ENCODE measurements around the gene KDM4B.
"Not testable (repeated sequence)": the region's sequence is repeated elsewhere in the genome, so short reads cannot be mapped to it uniquely, and the experiment has no call there.

KDM4B gene

DNA sequence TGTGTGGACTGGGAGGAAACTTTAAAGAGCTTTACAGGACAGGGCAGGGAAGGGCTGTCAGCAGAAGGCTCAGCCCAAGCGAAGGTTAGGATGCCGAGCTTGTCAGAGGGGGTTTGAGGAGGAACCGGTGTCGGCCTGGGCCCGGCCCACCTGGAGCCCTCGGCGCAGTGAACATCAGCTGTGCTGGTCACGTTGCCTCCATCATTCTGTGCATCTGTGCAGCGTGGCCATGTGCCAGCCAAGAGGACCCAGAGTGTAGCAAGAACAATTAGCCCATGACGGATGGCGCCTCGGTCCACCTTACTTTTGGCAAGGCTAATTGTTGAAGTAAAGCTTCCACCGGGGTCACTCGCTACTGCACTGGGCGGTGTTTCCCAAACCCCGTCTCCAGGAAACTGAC lies 210.3 kb downstream of the KDM4B start:
- DNase-seq (ENCODE audit: low read depth): no peak

DNA sequence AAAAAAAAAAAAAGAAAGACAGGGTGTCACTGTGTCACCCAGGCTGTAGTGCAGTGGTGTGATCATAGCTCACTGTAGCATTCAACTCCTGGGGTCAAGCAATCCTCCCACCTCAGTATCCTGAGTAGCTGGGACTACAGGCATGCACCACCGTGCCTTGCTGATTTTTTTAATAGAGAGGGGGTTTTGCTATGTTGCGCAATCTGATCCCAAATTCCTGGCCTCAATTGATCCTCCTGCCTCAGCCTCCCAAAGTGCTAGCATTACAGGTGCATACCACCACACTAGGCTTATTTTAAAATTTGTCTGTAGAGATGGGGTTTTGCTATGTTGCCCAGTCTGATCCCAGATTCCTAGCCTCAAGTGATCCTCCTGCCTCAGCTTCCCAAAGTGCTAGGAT lies 212.4 kb downstream of the KDM4B start:
- no peak for DNase-seq (ENCODE audit: low read depth)

DNA sequence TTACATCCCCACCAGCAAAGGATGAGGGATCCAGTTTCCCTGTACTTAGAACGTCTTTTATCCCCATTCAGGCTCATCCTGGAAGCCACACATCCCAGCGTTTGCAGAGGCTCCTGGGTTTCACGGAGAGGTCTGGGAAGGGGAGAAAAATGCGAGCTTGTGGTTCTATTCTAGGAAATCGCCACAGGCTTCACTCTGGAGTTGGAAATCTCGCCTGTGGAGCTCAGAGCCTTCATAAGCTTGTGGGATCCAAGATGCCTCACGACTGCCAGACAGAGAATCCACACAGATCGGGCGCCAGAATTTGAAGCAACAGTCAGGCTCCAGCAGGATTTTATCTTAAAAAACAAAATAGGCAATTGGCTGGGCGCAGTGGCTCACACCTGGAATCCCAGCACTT lies 213.8 kb downstream of the KDM4B start:
- no peak for DNase-seq (ENCODE audit: low read depth)

DNA sequence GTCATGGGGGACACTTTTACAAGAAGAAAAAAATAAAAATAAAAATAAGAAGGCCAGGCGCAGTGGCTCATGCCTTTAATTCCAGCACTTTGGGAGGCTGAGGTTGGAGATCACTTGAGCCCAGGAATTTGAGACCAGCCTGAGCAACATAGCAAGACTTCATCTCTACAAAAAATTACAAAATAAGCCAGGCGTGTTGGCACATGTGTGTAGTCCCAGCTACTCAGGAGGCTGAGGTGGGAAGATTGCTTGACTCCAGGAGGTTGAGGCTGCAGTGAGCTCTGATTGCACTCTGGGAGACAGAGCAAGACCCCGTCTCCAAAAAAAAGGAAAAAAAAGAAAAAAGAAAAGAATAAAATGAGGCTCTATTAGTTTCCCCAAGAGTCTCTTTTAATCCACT lies 214.7 kb downstream of the KDM4B start:
- no peak for DNase-seq (ENCODE audit: low read depth)

DNA sequence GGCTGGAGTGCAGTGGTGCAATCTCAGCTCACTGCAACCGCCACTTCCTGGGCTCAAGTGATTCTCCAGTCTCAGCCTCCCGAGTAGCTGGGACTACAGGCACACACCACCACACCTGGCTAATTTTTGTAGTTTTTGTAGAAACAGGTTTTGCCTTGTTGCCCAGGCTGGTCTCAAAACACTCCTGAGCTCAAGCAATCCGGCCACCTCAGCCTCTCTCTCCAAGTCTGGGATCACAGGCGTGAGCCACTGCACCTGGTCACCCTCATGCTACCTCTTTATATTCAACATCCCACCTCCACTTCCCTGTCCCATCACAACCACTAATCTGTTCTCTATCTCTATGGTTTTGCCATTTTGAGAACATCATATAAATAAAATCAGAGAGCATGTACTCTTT lies 216.0 kb downstream of the KDM4B start:
- no peak for DNase-seq (ENCODE audit: low read depth)

DNA sequence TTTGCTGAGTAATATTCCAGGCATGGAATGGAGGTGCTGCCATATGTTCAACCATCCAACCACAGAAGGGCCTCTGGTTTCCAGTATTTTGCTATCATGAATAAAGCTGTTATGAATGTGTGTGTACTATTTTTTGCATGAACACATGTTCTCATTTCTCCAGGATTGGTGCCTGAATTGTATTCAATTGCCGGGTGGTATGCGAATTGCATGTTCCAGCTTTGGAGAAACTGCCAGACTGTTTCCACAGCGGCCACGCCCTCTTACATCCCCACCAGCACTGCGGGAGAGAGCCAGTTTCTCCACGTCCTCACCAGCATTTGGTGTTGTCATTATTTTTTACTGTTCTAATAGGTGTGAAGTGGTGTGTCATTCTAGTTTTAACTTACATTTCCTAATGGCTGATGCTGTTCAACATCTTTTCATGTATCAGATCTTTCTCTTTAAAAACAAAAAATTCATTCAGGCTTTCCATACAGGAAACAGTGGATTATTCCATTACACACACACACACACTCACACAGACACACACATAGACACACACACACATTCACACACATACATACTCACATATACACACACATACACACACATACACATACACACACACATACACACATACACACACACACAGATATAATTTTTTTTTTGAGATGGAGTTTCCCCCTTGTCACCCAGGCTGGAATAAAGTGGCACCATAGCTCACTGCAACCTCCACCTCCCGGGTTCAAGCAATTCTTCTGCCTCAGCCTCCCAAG lies 217.6 kb downstream of the KDM4B start:
- DNase-seq (ENCODE audit: low read depth): peak; percentile 85

DNA sequence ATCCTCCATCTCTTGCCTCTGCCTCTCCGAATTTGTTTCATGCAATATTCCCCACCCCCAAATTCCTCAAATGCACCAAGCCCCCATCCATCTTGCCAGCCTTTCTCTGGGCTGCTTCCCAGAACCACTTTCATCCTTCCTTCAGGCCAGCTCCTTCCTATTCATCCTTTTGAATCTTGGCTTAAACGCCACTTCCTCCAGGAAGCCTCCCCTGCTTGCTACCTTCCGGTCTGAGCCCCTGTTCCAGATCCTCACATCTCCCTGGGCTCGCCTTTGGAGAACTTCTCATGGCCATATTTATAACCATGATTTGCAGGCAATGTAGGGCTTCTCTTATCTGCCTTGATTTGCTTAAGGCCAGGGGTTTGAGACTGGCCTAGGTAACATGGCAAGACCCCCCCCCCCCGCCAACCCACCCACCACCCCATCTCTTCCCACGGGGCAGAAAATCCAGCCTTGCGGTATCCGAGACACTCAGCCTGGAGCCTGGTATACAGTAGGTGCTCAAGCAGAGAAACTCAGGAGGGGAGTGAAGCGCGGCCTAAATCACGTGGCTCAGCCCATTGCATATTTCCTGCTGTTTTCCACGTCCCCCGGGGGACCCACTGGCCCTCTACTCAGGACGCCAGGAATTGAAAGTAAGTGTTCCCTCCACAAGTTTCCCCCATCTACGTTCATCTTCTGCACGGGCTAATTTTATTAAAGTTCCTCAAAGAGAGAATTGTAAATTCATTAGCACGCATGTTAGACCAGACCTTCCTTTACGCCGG lies 219.8 kb downstream of the KDM4B start:
- DNase-seq (ENCODE audit: low read depth): no peak

DNA sequence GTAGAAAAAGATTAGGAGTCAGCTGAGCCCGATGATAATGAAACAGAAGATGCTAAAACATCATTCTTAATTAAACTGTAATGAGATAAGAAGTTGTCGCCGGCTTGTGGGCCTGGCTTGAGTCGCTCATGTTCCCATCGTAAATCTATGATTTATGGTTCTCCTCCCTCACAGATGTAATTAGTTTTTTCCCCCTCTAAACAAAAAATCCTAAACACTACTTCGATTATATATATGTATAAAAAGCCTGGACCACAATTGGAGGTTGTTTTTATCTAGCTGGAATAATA lies 220.3 kb downstream of the KDM4B start:
- DNase-seq (ENCODE audit: low read depth): no peak

DNA sequence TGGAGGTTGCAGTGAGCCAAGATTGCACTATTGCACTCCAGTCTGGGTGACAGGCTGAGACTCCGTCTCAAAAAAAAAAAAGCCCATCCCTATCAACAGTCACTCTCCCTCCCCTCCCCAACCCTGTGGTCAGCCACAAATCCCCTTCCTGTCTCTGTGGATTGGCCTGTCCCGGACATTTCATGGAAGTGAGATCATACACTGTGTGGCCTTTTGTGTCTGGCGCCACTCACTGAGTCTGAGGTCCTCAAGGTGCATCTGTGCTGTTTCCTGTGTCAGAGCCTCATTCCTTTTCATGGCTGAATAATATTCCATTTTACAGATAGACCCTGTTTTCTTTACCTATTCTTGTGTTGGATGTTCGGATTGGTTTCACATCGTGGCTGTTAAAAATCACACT lies 222.2 kb downstream of the KDM4B start:
- DNase-seq (ENCODE audit: low read depth): no peak

DNA sequence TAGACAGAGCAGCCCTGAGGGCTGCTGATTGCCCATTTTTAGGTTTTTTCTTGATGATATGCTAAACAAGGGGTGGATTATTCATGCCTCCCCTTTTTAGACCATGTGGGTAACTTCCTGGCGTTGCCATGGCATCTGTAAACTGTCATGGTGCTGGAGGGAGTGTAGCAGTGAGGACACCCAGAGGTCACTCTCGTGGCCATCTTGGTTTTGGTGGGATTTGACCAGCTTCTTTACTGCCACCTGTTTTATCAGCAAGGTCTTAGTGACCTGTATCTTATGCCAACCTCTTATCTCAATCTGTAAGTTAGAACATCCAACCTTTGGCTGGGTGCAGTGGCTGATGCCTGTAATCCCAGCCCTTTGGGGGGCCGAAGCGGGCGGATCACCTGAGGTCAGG lies 223.7 kb downstream of the KDM4B start:
- DNase-seq (ENCODE audit: low read depth): no peak

DNA sequence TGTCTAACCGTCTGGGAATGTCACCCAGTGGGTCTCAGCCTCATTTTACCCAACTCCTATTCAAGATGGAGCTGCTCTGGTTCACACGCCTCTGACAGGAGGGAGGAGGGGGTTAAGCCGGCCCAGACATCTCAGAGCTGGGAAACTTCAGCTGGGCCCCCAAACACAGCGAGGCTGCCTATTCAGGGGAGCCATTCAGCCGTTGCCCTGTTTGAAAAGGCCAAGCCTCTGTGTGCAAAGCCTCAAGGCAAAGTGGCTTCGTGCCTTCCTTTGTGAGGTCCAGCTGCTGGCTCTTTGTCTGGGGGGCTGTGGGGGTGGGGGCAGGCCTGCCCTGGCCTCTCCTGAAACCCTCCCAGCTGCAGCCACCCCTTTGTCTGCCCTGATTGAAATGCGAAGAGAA lies 224.3 kb downstream of the KDM4B start:
- no peak for DNase-seq (ENCODE audit: low read depth)

DNA sequence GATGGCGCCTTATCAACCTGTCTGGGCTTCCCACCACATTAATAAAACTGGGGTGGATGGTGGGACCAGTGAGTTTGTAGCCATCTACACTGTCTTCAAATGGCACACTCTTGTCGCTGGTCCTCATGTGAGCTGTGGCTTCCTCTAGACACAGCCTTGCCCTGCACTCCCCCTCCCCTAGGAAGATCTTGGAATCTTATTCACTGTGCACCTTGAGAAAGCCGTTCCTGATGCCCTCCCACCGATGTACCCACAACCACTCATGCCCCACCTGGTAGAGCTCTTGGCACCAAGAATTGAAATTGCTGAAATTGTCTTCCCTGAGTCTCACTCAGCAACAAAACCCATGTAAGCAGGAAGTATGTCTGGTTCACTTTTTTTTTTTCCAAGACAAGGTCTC lies 225.7 kb downstream of the KDM4B start:
- DNase-seq (ENCODE audit: low read depth): no peak

DNA sequence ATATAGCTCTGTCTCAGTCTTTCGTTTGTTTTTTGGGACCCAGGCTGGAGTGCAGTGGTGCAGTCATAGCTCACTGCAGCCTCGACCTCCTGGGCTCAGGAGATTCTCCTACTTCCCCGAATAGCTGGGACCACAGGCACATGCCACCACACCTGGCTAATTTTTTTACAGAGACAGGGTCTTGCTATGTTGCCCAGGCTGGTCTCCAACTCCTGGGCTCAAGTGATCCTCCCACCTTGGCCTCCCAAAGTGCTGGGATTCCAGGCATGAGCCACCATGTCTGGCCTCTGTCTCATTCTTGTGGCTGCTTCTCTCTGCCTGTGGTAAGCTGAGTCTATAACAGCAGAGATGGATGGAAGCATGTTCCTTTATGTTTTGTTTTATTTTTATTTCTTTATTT lies 226.7 kb downstream of the KDM4B start:
- DNase-seq (ENCODE audit: low read depth): not testable (repeated sequence)

DNA sequence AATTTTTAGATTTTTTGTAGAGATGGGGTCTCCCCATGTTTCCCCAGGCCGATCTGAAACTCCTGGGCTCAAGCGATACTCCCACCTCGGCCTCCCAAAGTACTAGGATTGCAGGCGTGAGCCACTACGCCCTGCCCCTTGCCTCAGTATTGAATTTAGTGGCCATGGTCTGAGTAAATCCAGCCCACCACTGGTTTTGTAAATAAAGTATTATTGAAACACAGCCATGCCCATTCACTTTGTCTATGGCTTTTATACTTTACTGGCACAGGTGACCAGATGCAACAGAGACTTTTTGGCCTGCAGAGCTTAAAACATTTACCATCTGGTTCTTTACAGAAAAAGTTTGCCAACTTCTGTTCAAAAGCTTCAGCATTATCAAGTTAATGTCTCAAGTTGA lies 227.9 kb downstream of the KDM4B start:
- no peak for DNase-seq (ENCODE audit: low read depth)

DNA sequence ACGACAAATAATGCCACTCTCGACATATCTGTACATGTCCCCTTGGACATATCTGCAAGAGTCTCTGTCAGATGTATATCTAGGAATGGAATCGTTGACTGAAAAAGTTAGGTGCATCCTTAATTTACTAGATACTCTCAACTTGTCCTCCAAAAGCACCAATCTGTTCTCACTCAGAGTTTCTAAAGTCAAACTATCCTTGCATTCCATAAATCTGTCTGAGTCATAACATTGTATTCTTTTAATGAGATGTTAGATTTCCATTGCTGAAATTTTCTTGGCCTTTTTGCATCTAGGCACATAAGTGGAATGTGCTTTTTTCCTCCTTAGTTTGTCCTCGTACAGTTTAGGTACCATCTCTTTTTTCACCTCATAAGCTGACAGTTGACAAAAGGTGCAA lies 231.9 kb downstream of the KDM4B start:
- DNase-seq (ENCODE audit: low read depth): no peak

DNA sequence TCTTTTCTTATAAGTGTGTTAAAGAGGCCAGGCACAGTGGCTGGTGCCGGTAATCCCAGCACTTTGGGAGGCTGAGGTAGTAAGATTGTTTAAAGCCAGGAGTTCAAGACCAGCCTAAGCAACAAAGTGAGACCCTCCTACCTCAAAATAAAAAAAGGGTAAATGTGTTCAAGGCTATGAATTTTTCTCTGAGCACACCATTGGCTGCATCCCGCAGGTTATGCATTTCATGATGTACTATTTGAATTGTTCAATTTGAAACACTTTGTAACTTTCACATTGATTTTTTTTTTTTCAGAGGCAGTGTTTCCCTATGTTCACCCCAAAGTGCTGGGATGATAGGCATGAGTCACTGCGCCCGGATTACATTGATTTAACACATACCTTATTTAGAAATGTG lies 233.6 kb downstream of the KDM4B start:
- DNase-seq (ENCODE audit: low read depth): no peak
